HG03066 (cell line): ENCODE data around the gene TTBK2.

Experiments
- ATAC-seq: cut with Tn5 transposase; IDR thresholded peaks from one replicate; pipeline ENCODE4 v1.9.1; 2021; ENCODE audit warnings: low read depth; ENCODE audit not compliant: unreplicated experiment

The TTBK2 gene

GRCh38 chr15:42704492-42704926, 216.1 kb downstream of the TTBK2 start:
- no peak for ATAC-seq

- no peak for ATAC-seq
Observed at GRCh38 chr15:42696626-42697025, 224.0 kb downstream of the TTBK2 start.

- no peak for ATAC-seq
Observed at GRCh38 chr15:42695527-42696071, 225.0 kb downstream of the TTBK2 start.

GRCh38 chr15:42694398-42694797, 226.2 kb downstream of the TTBK2 start:
- ATAC-seq, result no peak

GRCh38 chr15:42693942-42694341, 226.6 kb downstream of the TTBK2 start:
- no peak for ATAC-seq

GRCh38 chr15:42693496-42693895, 227.1 kb downstream of the TTBK2 start:
- no peak for ATAC-seq

GRCh38 chr15:42692997-42693396, 227.6 kb downstream of the TTBK2 start:
- ATAC-seq, result no peak

- ATAC-seq, result no peak
Observed at GRCh38 chr15:42692536-42692935, 228.0 kb downstream of the TTBK2 start.

GRCh38 chr15:42691770-42692169, 228.8 kb downstream of the TTBK2 start:
- ATAC-seq, result no peak

GRCh38 chr15:42691308-42691707, 229.3 kb downstream of the TTBK2 start:
- ATAC-seq, result no peak
